GM19240 (cell line): ENCODE measurements around the gene TROAP.
"Not testable (repeated sequence)": the region's sequence is repeated elsewhere in the genome, so short reads cannot be mapped to it uniquely, and the experiment has no call there.

ENCODE experiments used
- DNase-seq: peaks from one replicate; pipeline ENCODE4 v3.0.0; 2011; ENCODE audit warnings: low spot score; ENCODE audit not compliant: insufficient read length

The TROAP gene

DNA sequence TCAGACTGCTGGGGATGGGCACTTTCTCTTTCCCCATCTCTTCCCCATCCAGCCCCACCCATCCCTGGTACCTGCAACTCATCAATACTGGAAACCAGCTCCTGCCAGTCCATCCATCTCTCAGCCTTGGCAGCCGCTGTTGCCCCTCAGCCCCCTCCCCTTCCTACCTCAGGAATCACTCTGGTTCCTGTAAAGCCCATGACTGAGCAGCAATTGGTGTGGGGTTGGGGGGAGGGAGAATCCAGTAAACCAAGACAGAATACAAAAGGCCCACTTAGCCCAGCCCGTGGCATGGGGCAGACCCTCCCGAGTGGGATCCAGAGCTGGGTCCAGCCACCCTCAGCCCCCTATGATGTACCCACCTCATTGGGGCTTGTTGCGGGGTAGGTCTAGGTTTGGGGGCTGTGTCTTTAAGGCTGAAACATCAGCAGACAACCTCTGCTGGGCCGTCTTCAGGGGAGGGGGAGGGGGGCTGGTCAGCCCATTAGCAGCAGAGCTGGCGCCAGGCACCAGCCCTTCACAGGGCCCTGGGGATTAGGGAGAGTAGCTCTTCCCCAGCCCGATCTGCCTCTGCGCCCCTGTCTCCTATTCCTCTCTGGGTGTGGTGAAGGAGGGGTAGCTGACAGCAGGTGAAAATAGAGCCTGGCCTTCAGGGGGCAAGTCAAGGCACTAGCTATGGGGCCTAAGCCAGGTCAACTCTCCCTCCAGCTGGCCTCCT is 28.8 kb upstream of the TROAP start:
- no peak for DNase-seq

DNA sequence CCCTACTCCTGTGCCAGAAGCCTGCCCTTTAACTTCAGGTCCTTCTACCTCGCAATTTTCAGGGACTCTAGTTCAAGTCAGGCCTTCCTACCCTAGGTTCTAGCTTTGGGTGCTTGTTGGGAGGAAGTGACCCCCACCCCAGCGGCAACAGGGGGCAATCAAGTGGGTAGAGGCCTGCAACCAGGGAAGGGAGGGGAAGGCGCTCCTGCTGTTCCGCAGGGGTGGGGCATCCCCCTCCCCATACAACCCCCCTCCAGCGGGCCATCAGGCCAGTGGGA is 28.3 kb upstream of the TROAP start:
- no peak for DNase-seq

DNA sequence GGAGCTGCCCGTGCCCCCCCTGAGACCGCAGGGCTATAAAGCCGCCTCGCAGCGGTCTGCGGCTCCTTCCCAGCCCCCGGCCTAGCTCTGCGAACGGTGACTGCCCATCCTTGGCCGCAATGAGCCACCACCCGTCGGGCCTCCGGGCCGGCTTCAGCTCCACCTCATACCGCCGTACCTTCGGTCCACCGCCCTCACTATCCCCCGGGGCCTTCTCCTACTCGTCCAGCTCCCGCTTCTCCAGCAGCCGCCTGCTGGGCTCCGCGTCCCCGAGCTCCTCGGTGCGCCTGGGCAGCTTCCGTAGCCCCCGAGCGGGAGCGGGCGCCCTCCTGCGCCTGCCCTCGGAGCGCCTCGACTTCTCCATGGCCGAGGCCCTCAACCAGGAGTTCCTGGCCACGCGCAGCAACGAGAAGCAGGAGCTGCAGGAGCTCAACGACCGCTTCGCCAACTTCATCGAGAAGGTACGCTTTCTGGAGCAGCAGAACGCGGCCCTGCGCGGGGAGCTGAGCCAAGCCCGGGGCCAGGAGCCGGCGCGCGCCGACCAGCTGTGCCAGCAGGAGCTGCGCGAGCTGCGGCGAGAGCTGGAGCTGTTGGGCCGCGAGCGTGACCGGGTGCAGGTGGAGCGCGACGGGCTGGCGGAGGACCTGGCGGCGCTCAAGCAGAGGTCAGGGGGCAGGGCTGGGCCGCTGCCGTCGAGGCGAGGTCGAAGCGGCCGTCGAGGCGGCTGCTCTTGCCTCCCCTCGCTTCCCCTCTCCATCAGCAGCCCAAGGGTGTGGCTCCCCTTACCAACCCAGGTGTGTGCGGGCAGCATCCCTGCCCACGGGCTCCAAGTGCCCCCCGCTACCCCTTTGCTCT is 27.7 kb upstream of the TROAP start, which contains the start of gene PRPH:
Gene PRPH, plus strand, starts transcription at position 66 of the 855 bp plus-strand sequence. Its CDS starts 54 bp downstream, at position 120.
- DNase-seq = no peak

DNA sequence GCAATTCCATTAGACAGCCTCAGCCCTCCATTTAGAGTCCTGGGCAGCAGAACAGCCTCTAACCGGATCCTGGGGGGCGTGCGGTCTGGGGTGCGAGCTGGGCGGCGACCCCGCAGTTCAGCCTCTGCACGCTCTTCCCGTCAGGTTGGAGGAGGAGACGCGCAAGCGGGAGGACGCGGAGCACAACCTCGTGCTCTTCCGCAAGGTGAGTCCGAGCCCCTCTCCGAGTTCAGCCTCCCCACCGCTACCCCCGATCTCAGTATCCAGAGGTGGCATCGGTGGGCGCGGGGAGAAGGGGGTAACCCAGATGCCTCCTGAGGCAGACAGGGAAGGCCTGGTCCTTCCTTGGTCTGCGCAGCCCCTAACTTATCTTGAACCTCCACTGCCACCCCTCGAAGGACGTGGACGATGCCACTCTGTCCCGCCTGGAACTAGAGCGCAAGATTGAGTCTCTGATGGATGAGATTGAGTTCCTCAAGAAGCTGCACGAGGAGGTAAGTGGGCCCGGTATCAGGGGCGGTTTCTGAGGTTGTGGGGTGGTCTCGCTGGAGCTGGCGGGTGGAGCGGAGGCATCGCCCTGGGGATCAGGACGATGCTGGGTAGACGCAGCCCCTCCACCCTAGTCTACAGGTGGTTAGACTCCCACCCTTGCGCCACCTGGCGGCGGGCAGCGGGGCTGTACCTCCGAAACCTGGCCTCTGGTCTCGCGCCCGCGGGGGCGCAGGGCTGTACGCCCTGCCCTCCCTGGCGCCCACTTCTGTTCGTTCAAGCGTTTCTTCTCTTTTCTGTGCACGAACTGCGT is 26.8 kb upstream of the TROAP start:
- peak; percentile 47 for DNase-seq

DNA sequence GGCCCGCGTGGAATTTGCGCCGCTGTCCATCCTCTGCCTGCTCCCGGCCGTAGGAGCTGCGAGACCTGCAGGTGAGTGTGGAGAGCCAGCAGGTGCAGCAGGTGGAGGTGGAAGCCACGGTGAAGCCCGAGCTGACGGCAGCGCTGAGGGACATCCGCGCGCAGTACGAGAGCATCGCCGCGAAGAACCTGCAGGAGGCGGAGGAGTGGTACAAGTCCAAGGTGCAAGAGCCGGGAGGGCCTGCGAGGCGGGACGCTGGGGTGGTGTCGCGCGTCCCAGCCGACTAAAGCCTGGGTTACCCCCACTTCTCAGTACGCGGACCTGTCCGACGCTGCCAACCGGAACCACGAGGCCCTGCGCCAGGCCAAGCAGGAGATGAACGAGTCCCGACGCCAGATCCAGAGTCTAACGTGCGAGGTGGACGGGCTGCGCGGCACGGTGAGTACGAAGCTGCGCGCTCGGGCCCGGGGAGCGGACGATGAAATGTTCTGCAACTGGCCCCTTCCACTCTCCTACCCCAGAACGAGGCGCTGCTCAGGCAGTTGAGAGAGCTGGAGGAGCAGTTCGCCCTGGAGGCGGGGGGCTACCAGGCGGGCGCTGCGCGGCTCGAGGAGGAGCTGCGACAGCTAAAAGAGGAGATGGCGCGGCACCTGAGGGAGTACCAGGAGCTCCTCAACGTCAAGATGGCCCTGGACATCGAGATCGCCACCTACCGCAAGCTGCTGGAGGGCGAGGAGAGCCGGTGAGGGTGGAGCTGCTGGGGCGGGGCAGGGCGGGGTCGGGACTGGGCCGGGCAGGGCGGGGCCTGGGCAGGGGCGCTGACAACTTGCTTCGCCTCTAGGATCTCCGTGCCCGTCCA is 26.0 kb upstream of the TROAP start:
- DNase-seq = no peak

DNA sequence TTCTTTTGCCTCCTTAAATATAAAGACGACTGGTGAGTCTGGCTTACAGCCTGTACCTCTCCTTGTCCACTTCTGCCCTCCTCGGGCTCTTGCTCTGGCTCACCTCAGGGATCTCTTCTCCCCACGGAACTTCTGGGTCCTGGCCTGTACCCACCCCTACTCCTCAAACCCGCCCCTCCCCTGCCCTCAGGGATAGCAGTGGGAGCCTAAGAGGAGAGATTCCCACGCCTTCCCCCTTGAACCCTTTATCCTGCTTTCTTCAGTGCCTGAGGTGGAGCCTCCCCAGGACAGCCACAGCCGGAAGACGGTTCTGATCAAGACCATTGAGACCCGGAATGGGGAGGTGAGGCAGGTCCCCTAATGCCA is 25.4 kb upstream of the TROAP start:
- DNase-seq = no peak

DNA sequence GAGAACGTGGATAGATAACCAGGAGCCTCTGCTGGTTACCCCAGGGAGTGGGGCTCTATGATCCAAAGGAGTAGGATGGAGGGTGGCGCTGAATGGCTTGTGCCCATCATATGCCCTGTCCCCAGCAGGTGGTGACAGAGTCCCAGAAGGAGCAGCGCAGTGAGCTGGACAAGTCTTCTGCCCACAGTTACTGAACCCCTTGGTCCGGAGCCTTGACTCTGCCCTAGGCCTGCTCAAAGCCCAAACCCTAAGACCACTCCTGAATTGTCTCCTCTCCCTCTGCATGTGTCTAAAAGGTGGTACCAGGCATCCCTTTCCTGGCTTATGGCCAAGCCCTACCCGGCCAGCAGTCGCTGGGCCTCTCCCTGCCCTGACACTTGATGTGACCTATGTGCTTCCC is 24.9 kb upstream of the TROAP start:
- DNase-seq = no peak

DNA sequence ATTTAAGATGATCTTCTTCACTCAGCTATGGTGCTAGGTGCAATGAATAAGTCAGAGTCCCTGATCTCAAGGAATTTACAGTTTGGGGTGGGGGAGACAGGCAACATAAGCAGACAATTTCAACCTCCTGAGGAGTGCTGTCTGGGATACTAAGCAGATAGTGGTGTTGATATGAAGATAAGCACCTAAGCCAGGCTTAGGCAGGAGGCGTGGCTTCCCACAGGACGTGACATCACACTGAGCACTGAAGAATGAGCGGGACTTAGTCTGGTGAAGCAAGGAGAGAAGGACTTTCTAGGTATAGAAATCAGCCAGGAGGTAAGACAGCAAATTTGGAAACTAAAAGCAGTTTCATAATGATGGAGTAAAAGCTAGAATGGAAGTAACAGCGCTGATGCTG is 21.3 kb upstream of the TROAP start:
- no peak for DNase-seq

DNA sequence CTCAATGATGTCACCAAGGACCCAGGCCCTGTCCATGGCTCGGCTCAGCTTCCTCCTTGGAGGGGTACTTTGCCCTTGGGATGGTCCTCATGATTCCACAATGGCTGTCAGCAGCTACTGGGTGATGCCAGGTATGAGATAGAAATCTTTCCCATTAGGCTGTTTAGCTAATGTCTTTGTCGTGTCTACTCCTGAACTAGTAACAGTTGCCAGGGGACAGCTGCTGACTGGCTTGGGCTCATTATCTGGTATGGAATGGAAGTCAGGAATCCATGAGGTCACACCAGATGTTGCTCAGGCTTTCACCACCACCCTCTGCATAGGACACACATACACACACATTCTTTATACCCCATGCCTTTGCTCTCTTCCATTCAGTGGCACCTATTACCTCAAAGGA is 18.9 kb upstream of the TROAP start:
- no peak for DNase-seq

DNA sequence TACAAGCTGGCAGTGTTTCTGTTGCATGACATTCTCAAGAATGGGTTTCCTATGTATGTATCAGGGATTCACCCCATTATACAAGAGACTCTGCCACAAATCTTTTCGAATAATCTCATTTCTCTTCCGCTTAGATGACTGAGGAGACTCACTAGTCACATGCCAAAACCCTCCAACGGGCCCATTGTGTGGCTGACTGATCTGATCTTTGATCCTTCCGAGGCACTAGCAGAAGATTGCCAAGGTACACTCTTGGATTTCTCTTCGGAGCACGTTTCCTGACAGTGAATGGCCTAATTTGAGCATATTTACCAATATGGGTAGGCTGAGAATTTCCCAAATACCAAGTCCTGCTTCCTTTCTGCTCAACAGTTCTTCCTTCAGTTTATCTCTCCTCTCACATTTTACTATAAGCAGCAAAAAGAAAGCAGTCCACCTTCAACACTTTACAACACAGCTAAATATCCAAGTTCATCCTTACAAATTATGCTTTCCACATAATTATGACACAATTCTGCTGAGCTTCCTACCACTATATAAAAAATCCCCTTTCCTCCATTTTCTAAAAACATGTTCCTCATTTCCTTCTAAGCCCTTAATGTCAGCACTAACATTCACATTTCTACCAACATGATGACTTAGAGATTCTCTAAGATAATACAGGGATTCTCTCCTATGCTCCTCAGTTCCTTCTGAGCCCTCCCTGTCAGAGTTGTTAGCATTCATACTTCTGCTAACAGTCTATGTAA is 17.1 kb upstream of the TROAP start:
- DNase-seq = no peak

DNA sequence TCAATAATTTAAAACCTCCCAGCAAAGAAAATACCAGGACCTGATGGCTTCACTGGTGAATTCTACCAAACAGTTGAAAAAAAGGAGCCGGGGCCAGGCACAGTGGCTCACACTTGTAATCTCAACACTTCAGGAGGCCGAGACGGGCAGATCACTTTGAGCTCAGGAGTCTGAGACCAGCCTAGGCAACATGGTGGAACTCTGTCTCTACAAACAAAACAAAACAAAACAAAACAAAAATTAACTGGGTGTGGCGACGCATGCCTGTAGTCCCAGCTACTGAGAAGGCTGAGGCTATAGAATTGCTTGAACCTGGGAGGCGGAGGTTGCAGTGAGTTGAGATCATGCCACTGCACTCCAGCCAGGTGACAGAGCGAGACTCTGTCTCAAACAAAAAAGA is 13.7 kb upstream of the TROAP start:
- no peak for DNase-seq

DNA sequence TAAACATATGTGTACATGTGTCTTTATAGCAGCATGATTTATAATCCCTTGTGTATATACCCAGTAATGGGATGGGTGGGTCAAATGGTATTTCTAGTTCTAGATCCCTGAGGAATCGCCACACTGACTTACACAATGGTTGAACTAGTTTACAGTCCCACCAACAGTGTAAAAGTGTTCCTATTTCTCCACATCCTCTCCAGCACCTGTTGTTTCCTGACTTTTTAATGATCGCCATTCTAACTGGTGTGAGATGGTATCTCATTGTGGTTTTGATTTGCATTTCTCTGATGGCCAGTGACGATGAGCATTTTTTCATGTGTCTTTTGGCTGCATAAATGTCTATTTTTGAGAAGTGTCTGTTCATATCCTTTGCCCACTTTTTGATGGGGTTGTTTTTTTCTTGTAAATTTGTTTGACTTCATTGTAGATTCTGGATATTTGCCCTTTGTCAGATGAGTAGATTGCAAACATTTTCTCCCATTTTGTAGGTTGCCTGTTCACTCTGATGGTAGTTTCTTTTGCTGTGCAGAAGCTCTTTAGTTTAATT is 12.5 kb upstream of the TROAP start:
- not testable (repeated sequence) for DNase-seq

DNA sequence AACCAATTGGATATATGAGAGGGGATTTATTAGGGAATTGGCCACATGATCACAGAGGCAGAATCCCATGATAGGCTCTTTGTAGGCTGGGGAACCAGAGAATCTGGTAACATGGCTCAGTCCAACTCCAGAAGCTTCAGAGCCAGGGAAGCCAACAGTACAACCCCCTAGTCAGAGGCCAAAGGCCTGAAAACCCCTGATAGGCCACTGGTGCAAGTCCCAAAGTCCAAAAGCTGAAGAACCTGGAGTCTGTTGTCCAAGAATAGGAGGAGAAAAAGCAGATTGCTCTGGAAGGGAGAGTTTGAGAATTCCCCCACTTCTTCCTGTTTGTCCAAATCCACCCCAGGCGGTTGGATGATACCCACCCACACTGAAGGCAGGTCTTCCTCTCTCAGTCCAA is 8.2 kb upstream of the TROAP start:
- DNase-seq = no peak

DNA sequence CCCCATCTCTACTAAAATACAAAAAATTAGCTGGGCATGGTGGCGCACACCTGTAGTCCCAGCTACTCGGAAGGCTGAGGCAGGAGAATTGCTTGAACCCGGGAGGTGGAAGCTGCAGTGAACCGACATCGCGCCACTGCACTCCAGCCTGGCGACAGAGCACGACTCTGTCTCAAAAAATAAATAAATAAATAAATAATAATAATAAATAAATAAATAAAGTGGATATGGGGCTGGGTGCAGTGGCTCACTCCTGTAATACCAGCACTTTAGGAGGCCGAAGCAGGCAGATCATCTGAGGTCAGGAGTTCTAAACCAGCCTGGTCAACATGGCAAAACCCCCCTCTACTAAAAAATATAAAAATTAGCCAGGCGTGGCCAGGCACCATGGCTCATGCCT is 5.9 kb upstream of the TROAP start:
- not testable (repeated sequence) for DNase-seq

DNA sequence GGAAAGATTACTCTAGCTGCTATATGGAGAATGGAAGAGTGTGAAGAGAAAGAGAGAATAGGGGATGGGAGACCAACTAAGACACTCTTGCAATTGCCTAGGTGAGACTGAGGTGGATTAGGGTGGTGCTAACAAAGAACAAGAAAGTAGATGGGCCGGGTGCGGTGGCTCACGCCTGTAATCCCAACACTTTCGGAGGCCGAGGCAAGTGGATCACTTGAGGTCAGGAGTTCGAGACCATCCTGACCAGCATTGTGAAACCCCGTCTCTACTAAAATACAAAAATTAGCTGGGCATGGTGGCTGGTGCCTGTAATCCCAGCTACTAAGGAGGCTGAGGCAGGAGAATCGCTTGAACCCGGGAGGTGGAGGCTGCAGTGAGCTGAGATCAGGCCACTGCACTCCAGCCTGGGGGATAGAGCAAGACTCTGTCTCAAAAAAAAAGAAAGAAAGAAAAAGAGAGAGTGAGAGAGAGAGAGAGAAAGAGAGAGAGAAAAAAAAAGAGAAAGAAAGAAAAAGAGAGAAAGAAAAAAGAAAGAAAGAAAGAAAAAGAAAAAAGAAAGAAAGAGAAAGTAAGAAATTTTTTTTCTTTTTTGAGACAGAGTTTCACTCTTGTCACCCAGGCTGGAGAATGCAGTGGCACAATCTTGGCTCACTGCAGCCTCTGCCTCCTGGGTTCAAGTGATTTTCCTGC is 2.5 kb upstream of the TROAP start:
- DNase-seq = not testable (repeated sequence)

DNA sequence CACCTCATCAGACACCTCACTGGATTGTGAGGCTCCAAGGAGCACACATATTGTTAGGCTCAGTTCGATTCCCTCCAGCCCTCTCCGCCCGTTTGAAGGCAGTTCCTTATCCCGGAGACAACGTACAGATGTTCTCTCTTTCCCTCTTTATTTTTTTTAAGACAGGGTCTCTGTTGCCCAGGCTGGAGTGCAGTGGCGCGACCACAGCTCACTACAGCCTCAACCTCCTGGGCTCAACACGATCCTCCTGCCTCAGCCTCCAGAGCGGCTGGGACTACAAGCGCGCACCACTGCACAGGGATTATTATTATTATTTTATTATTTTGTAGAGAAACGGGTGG is 718 bp upstream of the TROAP start:
- no peak for DNase-seq

DNA sequence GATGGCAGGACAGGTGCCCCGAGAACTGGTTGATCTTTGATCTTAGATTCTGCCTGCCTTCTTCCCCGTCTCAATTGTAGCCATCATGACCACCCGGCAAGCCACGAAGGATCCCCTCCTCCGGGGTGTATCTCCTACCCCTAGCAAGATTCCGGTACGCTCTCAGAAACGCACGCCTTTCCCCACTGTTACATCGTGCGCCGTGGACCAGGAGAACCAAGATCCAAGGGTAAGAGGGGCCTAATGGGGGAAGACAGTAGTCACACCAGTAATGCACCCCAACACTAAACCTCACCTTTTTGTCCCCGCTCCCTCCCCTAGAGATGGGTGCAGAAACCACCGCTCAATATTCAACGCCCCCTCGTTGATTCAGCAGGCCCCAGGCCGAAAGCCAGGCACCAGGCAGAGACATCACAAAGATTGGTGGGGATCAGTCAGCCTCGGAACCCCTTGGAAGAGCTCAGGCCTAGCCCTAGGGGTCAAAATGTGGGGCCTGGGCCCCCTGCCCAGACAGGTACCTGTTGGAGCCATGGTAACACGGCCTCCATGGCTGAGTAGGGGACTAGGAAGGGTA is 556 bp downstream of the TROAP start:
- DNase-seq = no peak

DNA sequence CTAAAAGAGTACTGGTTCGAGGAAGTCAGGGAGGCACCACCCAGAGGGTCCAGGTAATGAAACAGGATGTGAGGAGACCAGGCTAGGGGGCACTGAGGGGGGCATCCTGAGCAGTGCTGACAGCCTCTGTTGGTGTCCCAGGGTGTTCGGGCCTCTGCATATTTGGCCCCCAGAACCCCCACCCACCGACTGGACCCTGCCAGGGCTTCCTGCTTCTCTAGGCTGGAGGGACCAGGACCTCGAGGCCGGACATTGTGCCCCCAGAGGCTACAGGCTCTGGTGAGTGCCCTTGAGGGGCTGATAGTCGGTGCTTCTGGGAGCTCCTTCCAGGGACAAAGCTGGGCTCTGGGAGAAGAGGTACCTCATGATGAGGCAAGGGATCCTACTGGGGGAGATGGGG is 2.6 kb downstream of the TROAP start:
- no peak for DNase-seq

DNA sequence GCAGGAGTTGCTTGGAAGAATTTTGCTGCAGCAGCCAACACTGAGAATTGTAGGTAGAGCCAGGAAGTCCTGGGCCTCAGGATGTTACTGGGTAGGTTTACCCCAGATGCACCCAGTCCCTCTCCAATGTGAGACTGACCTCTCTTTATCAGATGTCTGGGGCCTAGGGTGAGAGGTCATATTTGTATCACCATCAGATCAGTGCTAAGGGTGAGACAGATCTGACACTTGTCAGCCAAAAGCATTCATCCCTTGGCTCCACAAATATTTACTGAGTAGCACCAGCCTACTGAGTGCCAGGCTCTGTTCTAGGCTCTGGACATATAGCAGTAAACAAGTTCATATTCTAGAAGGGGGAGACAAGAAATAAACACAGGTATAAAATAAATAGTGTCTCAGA is 4.3 kb downstream of the TROAP start:
- no peak for DNase-seq
